Endothelial cell of umbilical vein (primary cell): Measurements from ENCODE around the gene TGFB1. TPM values are rescaled to one million over a fixed set of nuclear protein-coding genes. Genes with fewer than 3 reads are reported as not detected.
A peak's percentile ranks its signal among the peaks of the same experiment; 100 is the strongest.

Source experiments
- BruUV-seq: library from RNA; stranded (reverse); fragments of 400-500 nt; replicated peaks from 2 replicates; lab custom pipeline; 2021; lab: Mats Ljungman, UMichigan
- CTCF ChIA-PET: fragments of 300-600, 350-600 bp; sonication (Branson Sonifier 250); formaldehyde crosslinking; loops from one replicate; lab custom pipeline; 2021; ENCODE audit warnings: antibody characterized with exemption, inconsistent platforms; lab: Charles Lee
- POLR2A ChIA-PET: fragments of 300-600, 350-600 bp; sonication (Branson Sonifier 250); formaldehyde crosslinking; loops from one replicate; lab custom pipeline; 2021; ENCODE audit warnings: antibody characterized with exemption, inconsistent platforms; lab: Charles Lee
- DNase-seq: peaks from one replicate; pipeline ENCODE4 v3.0.0-alpha.2; 2011; ENCODE audit warnings: low read depth, low spot score
- FAIRE-seq: peaks from 2 replicates; lab custom pipeline; 2011; peaks lifted over from hg19 to GRCh38; lab: Jason Lieb, UNC
- H2AFZ ChIP-seq: 2 replicates; pipeline ENCODE4 v1.6.0; 2012; ENCODE audit warnings: low read depth, low read length, control low read depth, inconsistent platforms
- H3K27ac ChIP-seq: 2 replicates; pipeline ENCODE4 v1.5.1; 2011; ENCODE audit warnings: low read depth, mild to moderate bottlenecking, control low read depth, low read length, moderate library complexity; ENCODE audit not compliant: insufficient read depth
- H3K27me3 ChIP-seq, 2 experiments: 2 replicates each; pipeline versions ENCODE4 v1.6.0 to v1.6.1; 2011; ENCODE audit warnings: low read length in 2 of 2, mixed read lengths in 1 of 2; ENCODE audit not compliant: control insufficient read depth in 2 of 2, insufficient read depth in 2 of 2
- H3K36me3 ChIP-seq, 2 experiments: 2 replicates in 1 of 2; 3 replicates in 1 of 2; pipeline ENCODE4 v1.5.1; 2011; ENCODE audit warnings: low read length in 2 of 2, mild to moderate bottlenecking in 1 of 2, moderate library complexity in 1 of 2; ENCODE audit not compliant: control insufficient read depth in 2 of 2, insufficient read depth in 2 of 2; ENCODE audit errors: extremely low read depth in 1 of 2
- H3K4me1 ChIP-seq: 3 replicates; pipeline ENCODE4 v1.5.1; 2011; ENCODE audit warnings: mild to moderate bottlenecking, low read length; ENCODE audit not compliant: control insufficient read depth, insufficient read depth; ENCODE audit errors: extremely low read depth
- H3K4me2 ChIP-seq: 2 replicates; pipeline ENCODE4 v1.6.1; 2011; ENCODE audit warnings: low read length, control low read depth, mixed read lengths; ENCODE audit not compliant: insufficient read depth
- H3K4me3 ChIP-seq, 3 experiments: fragments of 200-600 bp in 1 of 3; sonication (generic), shearing (Covaris generic) in 1 of 3; replicated peaks in 1 of 3; 2 replicates each; pipeline ENCODE4 v1.5.1; 2011 to 2016; ENCODE audit warnings: control low read depth in 3 of 3, low read length in 3 of 3, mild to moderate bottlenecking in 2 of 3, inconsistent platforms in 1 of 3, low read depth in 1 of 3, moderate library complexity in 1 of 3; ENCODE audit not compliant: insufficient read depth in 1 of 3
- H3K79me2 ChIP-seq: 2 replicates; pipeline ENCODE4 v1.6.0; 2012; ENCODE audit warnings: low read length, inconsistent platforms; ENCODE audit not compliant: control insufficient read depth, insufficient read depth
- H3K9ac ChIP-seq: replicated peaks from 2 replicates; pipeline ENCODE3; 2011; ENCODE audit warnings: low read length, control low read depth; ENCODE audit not compliant: insufficient read depth; ENCODE audit errors: extremely low read depth
- H3K9me1 ChIP-seq: replicated peaks from 3 replicates; pipeline ENCODE4 v1.6.0; 2011; ENCODE audit warnings: mild to moderate bottlenecking, low read length; ENCODE audit not compliant: control insufficient read depth, insufficient read depth; ENCODE audit errors: extremely low read depth
- H3K9me3 ChIP-seq: replicated peaks from 2 replicates; pipeline ENCODE4 v1.5.1; 2012; ENCODE audit warnings: low read length, inconsistent platforms; ENCODE audit not compliant: control insufficient read depth, insufficient read depth
- H4K20me1 ChIP-seq: replicated peaks from 2 replicates; pipeline ENCODE3; 2011; ENCODE audit warnings: mild to moderate bottlenecking, low read length; ENCODE audit not compliant: control insufficient read depth, insufficient read depth; ENCODE audit errors: extremely low read depth
- EZH2 ChIP-seq: IDR thresholded peaks from 2 replicates; pipeline ENCODE4 v1.6.1; 2012; ENCODE audit warnings: borderline replicate concordance, low read depth, mild to moderate bottlenecking, moderate library complexity, low read length, inconsistent platforms; ENCODE audit not compliant: severe bottlenecking
- FOS ChIP-seq: IDR thresholded peaks from 2 replicates; pipeline ENCODE4 v1.6.1; 2011; ENCODE audit warnings: mild to moderate bottlenecking, low read length, moderate library complexity, borderline replicate concordance; ENCODE audit not compliant: insufficient read depth
- GATA2 ChIP-seq: IDR thresholded peaks from 2 replicates; pipeline ENCODE4 v1.7.0; 2011; ENCODE audit warnings: low read depth, mild to moderate bottlenecking, moderate library complexity, mixed read lengths, low read length; ENCODE audit not compliant: insufficient read length, insufficient read depth
- JUN ChIP-seq: IDR thresholded peaks from 2 replicates; pipeline ENCODE4 v1.6.1; 2011; ENCODE audit warnings: borderline replicate concordance, low read depth; ENCODE audit not compliant: insufficient read length, insufficient read depth
- MAX ChIP-seq: IDR thresholded peaks from 2 replicates; pipeline ENCODE4 v1.6.1; 2011; ENCODE audit not compliant: insufficient read depth, insufficient read length
- MYC ChIP-seq: IDR thresholded peaks from one replicate; pipeline ENCODE4 v1.6.1; 2011; ENCODE audit warnings: mild to moderate bottlenecking, low read depth, low read length
- POLR2A ChIP-seq: IDR thresholded peaks from 2 replicates; pipeline ENCODE4 v1.6.1; 2012; ENCODE audit warnings: low read depth, mild to moderate bottlenecking, control low read depth, low read length
- POLR2AphosphoS5 ChIP-seq: IDR thresholded peaks from 2 replicates; pipeline ENCODE4 v1.6.1; 2012; ENCODE audit warnings: low read depth, mild to moderate bottlenecking, control low read depth, low read length, moderate library complexity; ENCODE audit not compliant: insufficient read depth
- dilution Hi-C: fragments of 300-500 bp; cut with MboI; formaldehyde crosslinking; loops from one replicate; pipeline ENCODE4 v1.15.0; 2019; ENCODE audit warnings: low sequenced_read_pairs; ENCODE audit not compliant: extremely low pct_ligation_motif_present
- intact Hi-C: fragments of 100-400 bp; cut with micrococcal nuclease; formaldehyde crosslinking; loops from one replicate; pipeline ENCODE4 v1.10.0; 2022
- polyA plus RNA-seq, 4 experiments: library from polyadenylated mRNA; depleted of rRNA in 3 of 4; stranded (reverse) in 3 of 4; unstranded in 1 of 4; fragments of >200 nt; gene quantifications; 2 replicates each; pipeline versions ENCODE4 v1.2.1 to v1.2.3, GENCODE V29; 2011 to 2012; ENCODE audit warnings: missing spikeins in 1 of 4
- total RNA-seq: library from RNA; stranded (reverse); gene quantifications from 2 replicates; pipeline ENCODE4 v1.2.3, GENCODE V29; 2021
- TF ChIP-seq, protein P1 (sequence below), 2 donors: IDR thresholded peaks; 1 replicate in 1 of 2; 2 replicates in 1 of 2; pipeline ENCODE4 v1.5.1; 2011; ENCODE audit warnings: low read length in 2 of 2, mild to moderate bottlenecking in 2 of 2, moderate library complexity in 2 of 2, control low read depth in 1 of 2, inconsistent platforms in 1 of 2, low read depth in 1 of 2; ENCODE audit not compliant: insufficient read depth in 1 of 2; ENCODE audit errors: extremely low read depth in 1 of 2

Gene TGFB1
- total and polyA plus RNA-seq, 2 donors (not counting 3 experiments of a cell fraction or from before 2014, with no cell fraction given) = 64.4 to 250 TPM

- intact Hi-C loops (no loop called here), dilution Hi-C loops (no loop called here)
- H3K4me2 ChIP-seq = no peak overlapping the region
- H3K27me3 ChIP-seq = no peaks in the 10 kb centered on the region
- H3K79me2 ChIP-seq = peaks cover 4% of the 10 kb centered on the region
- no peaks in the 10 kb centered on the region for H4K20me1 ChIP-seq
- ChIA-PET CTCF (interaction anchor here (1.0 to 1.2 kb wide), 2 partner anchors 92 to 96 kb away, joined by 3 to 5 read pairs; no protein-coding TSS in a partner anchor), POLR2A (interaction anchor here (0.5 kb wide), 1 partner anchor 37 kb away, joined by 3 read pairs; no protein-coding TSS in a partner anchor)
- DNase-seq = no peak
- H3K4me1 ChIP-seq = no peaks in the 10 kb centered on the region
- no peak overlapping the region for H3K4me3 ChIP-seq
- no peak overlapping the region for H3K27ac ChIP-seq
- no peaks in the 10 kb centered on the region for H3K9me1 ChIP-seq
- H3K36me3 ChIP-seq = peaks cover 49 to 79% of the 10 kb centered on the region in 2 experiments
- no peak overlapping the region for H2AFZ ChIP-seq
- no peaks in the 10 kb centered on the region for H3K9me3 ChIP-seq
- TF ChIP-seq MAX (no peak), JUN (no peak), MYC (no peak)
- TF ChIP-seq, protein P1, sequence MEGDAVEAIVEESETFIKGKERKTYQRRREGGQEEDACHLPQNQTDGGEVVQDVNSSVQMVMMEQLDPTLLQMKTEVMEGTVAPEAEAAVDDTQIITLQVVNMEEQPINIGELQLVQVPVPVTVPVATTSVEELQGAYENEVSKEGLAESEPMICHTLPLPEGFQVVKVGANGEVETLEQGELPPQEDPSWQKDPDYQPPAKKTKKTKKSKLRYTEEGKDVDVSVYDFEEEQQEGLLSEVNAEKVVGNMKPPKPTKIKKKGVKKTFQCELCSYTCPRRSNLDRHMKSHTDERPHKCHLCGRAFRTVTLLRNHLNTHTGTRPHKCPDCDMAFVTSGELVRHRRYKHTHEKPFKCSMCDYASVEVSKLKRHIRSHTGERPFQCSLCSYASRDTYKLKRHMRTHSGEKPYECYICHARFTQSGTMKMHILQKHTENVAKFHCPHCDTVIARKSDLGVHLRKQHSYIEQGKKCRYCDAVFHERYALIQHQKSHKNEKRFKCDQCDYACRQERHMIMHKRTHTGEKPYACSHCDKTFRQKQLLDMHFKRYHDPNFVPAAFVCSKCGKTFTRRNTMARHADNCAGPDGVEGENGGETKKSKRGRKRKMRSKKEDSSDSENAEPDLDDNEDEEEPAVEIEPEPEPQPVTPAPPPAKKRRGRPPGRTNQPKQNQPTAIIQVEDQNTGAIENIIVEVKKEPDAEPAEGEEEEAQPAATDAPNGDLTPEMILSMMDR (IDR thresholded peaks at IDR 0.05; ENCODE audit: extremely low read depth in 1 of 2, insufficient read depth in 1 of 2, low read depth in 1 of 2, low read length in 2 of 2) = no peak
- BruUV-seq = no TSS peak
- no peak for FAIRE-seq
- H3K9ac ChIP-seq = no peak overlapping the region
Observed at GRCh38 chr19:41300555-41300954, 53.2 kb downstream of the TGFB1 start.

- intact Hi-C loops = no loop called here
- H3K4me2 ChIP-seq = no peak overlapping the region
- POLR2A ChIA-PET = no interaction called here
Observed at GRCh38 chr19:41299755-41300089, 54.0 kb downstream of the TGFB1 start.

More at GRCh38 chr19:41299755-41300089, 54.0 kb downstream of the TGFB1 start:
- dilution Hi-C loops = no loop called here
- peaks cover 4% of the 10 kb centered on the region for H3K79me2 ChIP-seq
- H2AFZ ChIP-seq = no peak overlapping the region
- no TSS peak for BruUV-seq
- no peak overlapping the region for H3K27ac ChIP-seq
- DNase-seq (peak; percentile 29), FAIRE-seq (no peak)
- H3K9me1 ChIP-seq = no peaks in the 10 kb centered on the region
- no peak overlapping the region for H3K9ac ChIP-seq
- no peak for TF ChIP-seq JUN
- TF ChIP-seq FOS = no peak
- TF ChIP-seq MYC = no peak
- TF ChIP-seq POLR2A = no peak
- TF ChIP-seq, protein P1 (IDR thresholded peaks at IDR 0.05; ENCODE audit: extremely low read depth in 1 of 2, insufficient read depth in 1 of 2, low read depth in 1 of 2, low read length in 2 of 2) = no peak
- no peak for TF ChIP-seq EZH2
- TF ChIP-seq POLR2AphosphoS5 = no peak
- TF ChIP-seq GATA2 = no peak
- no peak for TF ChIP-seq MAX
- no peaks in the 10 kb centered on the region for H3K9me3 ChIP-seq
- no peak overlapping the region for H3K4me3 ChIP-seq
- H3K4me1 ChIP-seq = no peaks in the 10 kb centered on the region
- H3K27me3 ChIP-seq = no peaks in the 10 kb centered on the region
- CTCF ChIA-PET = interaction anchor here (3.7 kb wide), 1 partner anchor 9 kb away, joined by 20 read pairs; the partner anchor contains the start of gene CCDC97
- H4K20me1 ChIP-seq = no peaks in the 10 kb centered on the region
- peaks cover 52 to 79% of the 10 kb centered on the region in 2 experiments for H3K36me3 ChIP-seq
